Ramos (cell line): ENCODE results near the gene MACO1.

Source experiments
- in situ Hi-C: fragments of 300-500 bp; cut with MboI; formaldehyde crosslinking; loops from one replicate; pipeline ENCODE4 v1.14.3; 2022; ENCODE audit warnings: low sequenced_read_pairs; ENCODE audit not compliant: unreplicated experiment

Gene MACO1

GRCh38 chr1:25533775-25534409 is 103.2 kb downstream of the MACO1 start:
- in situ Hi-C loops: no loop called here

GRCh38 chr1:25534410-25534788 is 103.7 kb downstream of the MACO1 start:
- in situ Hi-C loops: no loop called here

DNA sequence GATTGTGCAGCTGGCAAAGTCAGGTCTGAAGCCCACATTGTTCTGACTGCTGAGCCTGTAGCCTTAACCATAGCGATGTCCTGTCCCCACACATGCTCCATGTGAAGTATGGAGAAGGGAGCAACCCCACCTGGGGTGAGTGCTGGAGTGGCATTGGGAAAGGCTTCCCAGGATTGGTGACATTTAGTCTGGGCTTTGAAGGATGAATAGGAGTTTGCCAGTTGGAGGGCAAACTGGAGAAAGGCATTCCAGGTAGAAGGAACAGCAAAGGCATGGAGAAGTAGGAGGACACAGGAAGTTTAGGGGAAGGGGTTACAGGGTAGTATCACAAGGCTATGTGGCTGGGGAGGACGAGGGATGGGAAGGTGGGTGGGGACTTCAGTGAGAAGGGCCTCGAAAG is 105.4 kb downstream of the MACO1 start:
- in situ Hi-C loops: no loop called here

GRCh38 chr1:25537153-25537831 is 106.6 kb downstream of the MACO1 start:
- in situ Hi-C loops: no loop called here

GRCh38 chr1:25538191-25538767 is 107.6 kb downstream of the MACO1 start:
- in situ Hi-C loops: no loop called here

GRCh38 chr1:25540750-25541342 is 110.1 kb downstream of the MACO1 start:
- in situ Hi-C loops: no loop called here

DNA sequence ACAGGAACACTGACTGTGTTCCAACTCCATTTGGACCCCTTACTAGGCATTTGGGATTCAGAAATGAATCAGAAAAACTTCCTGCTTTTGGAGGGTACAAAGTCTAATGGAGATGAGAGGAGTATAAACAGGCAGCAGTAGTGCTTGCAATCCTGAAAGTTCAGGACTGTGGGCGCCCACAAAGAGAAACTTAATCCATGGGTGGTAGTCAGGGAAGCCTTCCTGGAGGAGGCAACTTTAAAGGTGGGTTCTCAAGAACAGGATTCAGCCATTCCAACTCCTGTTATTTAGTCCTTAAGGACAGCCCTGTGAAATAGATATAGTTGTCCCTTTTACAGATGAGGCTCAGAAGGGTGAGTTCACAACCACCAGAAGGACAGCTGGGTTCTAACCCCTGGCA is 110.7 kb downstream of the MACO1 start:
- in situ Hi-C loops: no loop called here

- in situ Hi-C loops: no loop called here
Observed at GRCh38 chr1:25541889-25542658, 111.4 kb downstream of the MACO1 start.

GRCh38 chr1:25543005-25543424 is 112.3 kb downstream of the MACO1 start:
- in situ Hi-C loops: no loop called here

- in situ Hi-C loops: no loop called here
Observed at GRCh38 chr1:25543425-25544242, 112.9 kb downstream of the MACO1 start, which contains the start of gene LDLRAP1. LDLRAP1 (plus strand) TSS chr1:25543606; CDS start chr1:25543699, 93 bp downstream.

DNA sequence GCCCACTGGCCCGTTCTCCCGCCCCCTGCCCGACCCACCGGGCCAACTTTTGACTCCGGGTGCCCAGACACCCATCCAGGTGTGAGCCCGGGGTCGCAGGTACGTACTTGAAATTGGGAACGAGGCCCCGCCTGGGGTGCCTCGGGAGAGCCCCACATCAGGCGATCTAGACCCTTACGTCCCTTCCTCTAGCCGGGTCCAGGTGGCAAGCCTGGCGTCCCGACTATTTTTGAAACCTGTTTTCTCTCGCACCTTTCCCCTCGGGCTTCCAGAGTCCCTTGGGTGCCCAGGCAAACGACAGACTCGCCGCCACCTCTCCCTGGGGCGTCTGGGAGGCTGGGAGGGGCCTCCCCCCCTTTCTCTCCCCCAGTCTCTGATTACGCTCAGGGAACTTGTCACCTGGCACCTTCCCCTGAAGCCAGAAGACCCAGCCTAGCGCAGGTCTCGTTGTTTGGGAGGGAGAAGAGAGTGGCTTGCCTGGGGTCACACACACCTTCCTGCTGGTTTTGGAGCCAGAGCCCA is 113.6 kb downstream of the MACO1 start:
- in situ Hi-C loops: no loop called here

GRCh38 chr1:25544819-25545218 is 114.1 kb downstream of the MACO1 start:
- in situ Hi-C loops: no loop called here

- in situ Hi-C loops: no loop called here
Observed at GRCh38 chr1:25545767-25546166, 115.1 kb downstream of the MACO1 start.

GRCh38 chr1:25546193-25546592 is 115.5 kb downstream of the MACO1 start:
- in situ Hi-C loops: no loop called here

DNA sequence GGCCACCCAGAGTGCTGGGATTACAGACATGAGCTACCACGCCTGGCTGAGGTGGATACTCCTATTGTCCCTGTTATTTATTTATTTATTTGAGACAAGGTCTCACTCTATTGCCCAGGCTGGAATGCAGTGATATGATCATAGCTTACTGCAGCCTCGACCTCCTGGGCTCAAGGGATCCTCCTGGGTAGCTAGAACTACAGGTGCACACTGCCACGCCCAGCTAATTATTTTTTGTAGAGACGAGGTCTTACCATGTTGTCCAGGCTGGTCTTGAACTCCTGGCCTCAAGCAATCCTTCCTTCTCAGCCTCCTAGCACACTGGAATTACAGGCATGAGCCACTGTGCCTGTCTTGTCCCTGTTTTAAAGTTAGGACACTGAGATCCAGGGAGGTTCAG is 117.9 kb downstream of the MACO1 start:
- in situ Hi-C loops: no loop called here

- in situ Hi-C loops: no loop called here
Observed at GRCh38 chr1:25549273-25550154, 118.8 kb downstream of the MACO1 start.
